GM18520 (cell line): ENCODE measurements around the gene DIP2A.

Experiments
- ATAC-seq: cut with Tn5 transposase; IDR thresholded peaks from one replicate; pipeline ENCODE4 v1.9.1; 2021; ENCODE audit not compliant: unreplicated experiment

The DIP2A gene

GRCh38 chr21:46552865-46553379 is 94.2 kb downstream of the DIP2A start:
- ATAC-seq: no peak

GRCh38 chr21:46553993-46554392 is 95.3 kb downstream of the DIP2A start:
- no peak for ATAC-seq

- no peak for ATAC-seq
Observed at GRCh38 chr21:46554431-46555224, 95.9 kb downstream of the DIP2A start.

GRCh38 chr21:46555225-46555617 is 96.5 kb downstream of the DIP2A start:
- ATAC-seq: no peak

- no peak for ATAC-seq
Observed at GRCh38 chr21:46555678-46556077, 97.0 kb downstream of the DIP2A start.

- no peak for ATAC-seq
Observed at GRCh38 chr21:46556802-46557201, 98.1 kb downstream of the DIP2A start.

GRCh38 chr21:46557469-46557868 is 98.8 kb downstream of the DIP2A start:
- ATAC-seq: no peak

- ATAC-seq: no peak
Observed at GRCh38 chr21:46557919-46558392, 99.3 kb downstream of the DIP2A start.

GRCh38 chr21:46559291-46559983 is 100.7 kb downstream of the DIP2A start:
- ATAC-seq: no peak

GRCh38 chr21:46560568-46561444 is 102.1 kb downstream of the DIP2A start:
- no peak for ATAC-seq

GRCh38 chr21:46561445-46562090 is 102.9 kb downstream of the DIP2A start:
- ATAC-seq: no peak

- no peak for ATAC-seq
Observed at GRCh38 chr21:46562472-46562871, 103.8 kb downstream of the DIP2A start.

- ATAC-seq: no peak
Observed at GRCh38 chr21:46562964-46563607, 104.4 kb downstream of the DIP2A start.

- ATAC-seq: no peak
Observed at GRCh38 chr21:46564391-46564790, 105.7 kb downstream of the DIP2A start.

- ATAC-seq: no peak
Observed at GRCh38 chr21:46567348-46567747, 108.7 kb downstream of the DIP2A start.

- ATAC-seq: no peak
Observed at GRCh38 chr21:46568562-46568961, 109.9 kb downstream of the DIP2A start.

GRCh38 chr21:46569081-46569480 is 110.4 kb downstream of the DIP2A start:
- ATAC-seq: no peak

- no peak for ATAC-seq
Observed at GRCh38 chr21:46570119-46570518, 111.4 kb downstream of the DIP2A start.

GRCh38 chr21:46570631-46571030 is 111.9 kb downstream of the DIP2A start:
- ATAC-seq: no peak

GRCh38 chr21:46572850-46573249 is 114.2 kb downstream of the DIP2A start:
- ATAC-seq: no peak
